Tibial nerve (tissue), 4 donors: ENCODE measurements around the gene PRR11. TPM values are rescaled to one million over a fixed set of nuclear protein-coding genes. Genes with fewer than 3 reads are reported as not detected.
"Not testable (repeated sequence)": the region's sequence is repeated elsewhere in the genome, so short reads cannot be mapped to it uniquely, and the experiment has no call there.

Source experiments
- DNase-seq, 2 donors: peaks; one replicate each; pipeline ENCODE4 v3.0.0-alpha.2; 2019; ENCODE audit warnings: low spot score in 2 of 2
- H3K27ac ChIP-seq, 4 donors: fragments of 200-600 bp; sonication (generic) in 3 of 4; one replicate each; pipeline ENCODE4 v1.5.1; 2017 to 2019; ENCODE audit warnings: mild to moderate bottlenecking in 1 of 4
- H3K27me3 ChIP-seq, 2 donors: fragments of 200-600 bp; sonication (generic) in 1 of 2; one replicate each; pipeline versions ENCODE4 v1.5.1 to v1.6.0; 2017 to 2019
- H3K36me3 ChIP-seq, 3 donors: fragments of 200-600 bp; sonication (generic); one replicate each; pipeline ENCODE4 v1.5.1; 2018 to 2019
- H3K4me1 ChIP-seq, 4 donors: fragments of 200-600 bp; sonication (generic) in 3 of 4; one replicate each; pipeline ENCODE4 v1.5.1; 2017 to 2019
- H3K4me3 ChIP-seq, 4 donors: fragments of 200-600 bp; sonication (generic) in 3 of 4; one replicate each; pipeline ENCODE4 v1.5.1; 2017 to 2019; ENCODE audit warnings: mild to moderate bottlenecking in 1 of 4, moderate library complexity in 1 of 4
- H3K9me3 ChIP-seq, 4 donors: fragments of 200-600 bp; sonication (generic) in 3 of 4; one replicate each; pipeline ENCODE4 v1.5.1; 2017 to 2019
- CTCF ChIP-seq, 5 experiments: fragments of 200-600 bp in 3 of 5; fragments of 450-650 bp in 2 of 5; sonication (generic) in 3 of 5; IDR thresholded peaks; one replicate each; pipeline ENCODE4 v1.5.1; 2016 to 2019; ENCODE audit warnings: antibody characterized with exemption in 5 of 5, mild to moderate bottlenecking in 3 of 5, moderate library complexity in 2 of 5
- EP300 ChIP-seq, 2 donors: sonication (generic); formaldehyde crosslinking; IDR thresholded peaks; one replicate each; pipeline ENCODE4 v1.6.1; 2017; ENCODE audit warnings: antibody characterized with exemption in 2 of 2, mild to moderate bottlenecking in 1 of 2
- POLR2A ChIP-seq, 2 donors: fragments of 450-650 bp; IDR thresholded peaks; one replicate each; pipeline ENCODE4 v1.6.1; 2017; ENCODE audit warnings: antibody characterized with exemption in 2 of 2, mild to moderate bottlenecking in 2 of 2, moderate library complexity in 2 of 2
- WGBS, 2 donors: methylation state at CpG; one replicate each; pipeline ENCODE4 v1.1.5; 2018; 5-methylcytosine and 5-hydroxymethylcytosine counted together
- total RNA-seq, 4 donors: library from RNA; depleted of rRNA; stranded (reverse); fragments of >200 nt; gene quantifications; one replicate each; pipeline ENCODE4 v1.1.0, GENCODE V29; 2016

The PRR11 gene
- total RNA-seq, 4 donors from 2014 or later: 0.66 to 44.4 (median 0.84) TPM

GRCh38 chr17:59221159-59221847, 65.8 kb downstream of the PRR11 start:
- Histone ChIP-seq H3K36me3 (peaks cover 0 to 3% (median 0%) of the 10 kb centered on the region in 3 donors), H3K27me3 (no peaks in the 10 kb centered on the region), H3K27ac (peak overlapping the region in 2 of 4 donors; percentile 79 to 80), H3K9me3 (no peaks in the 10 kb centered on the region), H3K4me1 (peaks cover 0 to 15% (median 3%) of the 10 kb centered on the region in 4 donors), H3K4me3 (peak overlapping the region; percentile 66 to 97 (median 74))
- DNase-seq: no peak
- 11% methylated on average over 17 of the region's 17 CpGs for WGBS, 2 donors
- TF ChIP-seq CTCF (IDR thresholded peaks at IDR 0.05) (no peak), POLR2A (IDR thresholded peaks at IDR 0.05) (no peak), EP300 (IDR thresholded peaks at IDR 0.05) (no peak)

GRCh38 chr17:59223813-59224212, 68.3 kb downstream of the PRR11 start:
- Histone ChIP-seq H3K4me1 (peaks cover 0 to 15% (median 3%) of the 10 kb centered on the region in 4 donors), H3K27ac (no peak overlapping the region), H3K36me3 (no peaks in the 10 kb centered on the region), H3K4me3 (no peak overlapping the region), H3K27me3 (no peaks in the 10 kb centered on the region), H3K9me3 (no peaks in the 10 kb centered on the region)
- no peak for TF ChIP-seq EP300 (IDR thresholded peaks at IDR 0.05)
- TF ChIP-seq POLR2A (IDR thresholded peaks at IDR 0.05): no peak
- TF ChIP-seq CTCF (IDR thresholded peaks at IDR 0.05): no peak
- 91 to 93% methylated on average over 7 of the region's 7 CpGs for WGBS, 2 donors
- no peak for DNase-seq

GRCh38 chr17:59228588-59228987, 73.0 kb downstream of the PRR11 start:
- not testable (repeated sequence) for H3K4me3 ChIP-seq, H3K27me3 ChIP-seq, H3K27ac ChIP-seq, H3K9me3 ChIP-seq, H3K4me1 ChIP-seq, DNase-seq, H3K36me3 ChIP-seq
- WGBS, 2 donors: 92 to 93% methylated on average over 1 of the region's 1 CpG

- WGBS, 2 donors: 84 to 85% methylated on average over 3 of the region's 3 CpGs
- TF ChIP-seq EP300 (IDR thresholded peaks at IDR 0.05): no peak
- TF ChIP-seq CTCF (IDR thresholded peaks at IDR 0.05): no peak
- no peak for TF ChIP-seq POLR2A (IDR thresholded peaks at IDR 0.05)
Measured at GRCh38 chr17:59230764-59231163, 75.2 kb downstream of the PRR11 start.

GRCh38 chr17:59234631-59235030, 79.1 kb downstream of the PRR11 start:
- Histone ChIP-seq H3K27me3 (no peaks in the 10 kb centered on the region), H3K4me1 (no peaks in the 10 kb centered on the region), H3K9me3 (no peaks in the 10 kb centered on the region), H3K27ac (peak overlapping the region in 1 of 4 donors; percentile 24), H3K4me3 (no peak overlapping the region), H3K36me3 (no peaks in the 10 kb centered on the region)
- no peak for TF ChIP-seq CTCF (IDR thresholded peaks at IDR 0.05)
- TF ChIP-seq EP300 (IDR thresholded peaks at IDR 0.05): no peak
- TF ChIP-seq POLR2A (IDR thresholded peaks at IDR 0.05): no peak
- no peak for DNase-seq

More at GRCh38 chr17:59230764-59231163, 75.2 kb downstream of the PRR11 start:
- no peaks in the 10 kb centered on the region for H3K9me3 ChIP-seq
- no peaks in the 10 kb centered on the region for H3K27me3 ChIP-seq
- H3K4me3 ChIP-seq: no peak overlapping the region
- H3K36me3 ChIP-seq: no peaks in the 10 kb centered on the region
- no peak overlapping the region for H3K27ac ChIP-seq
- no peaks in the 10 kb centered on the region for H3K4me1 ChIP-seq
- DNase-seq: no peak
